NCI-H1092 treated with DMSO at 0.1 percent for 48 hours (cell line): ENCODE results near the gene TMEM273.
A peak's percentile ranks its signal among the peaks of the same experiment; 100 is the strongest.

Experiments
- DNase-seq: peaks from one replicate; lab custom pipeline; 2025; lab: John Stamatoyannopoulos, UW

TMEM273 gene

GRCh38 chr10:49115796-49116508 is 72.2 kb downstream of the TMEM273 start:
- no peak for DNase-seq

GRCh38 chr10:49115015-49115795 is 73.0 kb downstream of the TMEM273 start, which contains the start of gene VSTM4:
Gene VSTM4, minus strand, starts transcription at chr10:49115522. Its CDS starts 37 bp downstream, at chr10:49115485.
- peak; percentile 54 for DNase-seq

GRCh38 chr10:49114718-49115014 is 73.5 kb downstream of the TMEM273 start:
- no peak for DNase-seq

- DNase-seq, result no peak
These were observed 74.5 kb downstream of the TMEM273 start for GRCh38 chr10:49113741-49114141.

- no peak for DNase-seq
These were observed 75.3 kb downstream of the TMEM273 start for GRCh38 chr10:49112851-49113250.

GRCh38 chr10:49112098-49112497 is 76.1 kb downstream of the TMEM273 start:
- DNase-seq, result no peak

GRCh38 chr10:49111320-49111698 is 76.9 kb downstream of the TMEM273 start:
- no peak for DNase-seq

- DNase-seq, result no peak
These were observed 77.4 kb downstream of the TMEM273 start for GRCh38 chr10:49110684-49111319.

- DNase-seq, result no peak
These were observed 78.4 kb downstream of the TMEM273 start for GRCh38 chr10:49109669-49110340.

GRCh38 chr10:49108656-49109055 is 79.5 kb downstream of the TMEM273 start:
- DNase-seq, result no peak

GRCh38 chr10:49107887-49108267 is 80.3 kb downstream of the TMEM273 start:
- no peak for DNase-seq

- DNase-seq, result no peak
These were observed 80.9 kb downstream of the TMEM273 start for GRCh38 chr10:49107111-49107886.

- no peak for DNase-seq
These were observed 81.7 kb downstream of the TMEM273 start for GRCh38 chr10:49106451-49106850.

GRCh38 chr10:49105076-49105475 is 83.1 kb downstream of the TMEM273 start:
- no peak for DNase-seq
